ENCODE measurements around the gene TEX22. TPM values are rescaled to one million over a fixed set of nuclear protein-coding genes. Genes with fewer than 3 reads are reported as not detected.

The TEX22 gene
- total RNA-seq, 1 experiment from 2014 or later = 2.6 TPM

- no peak for TF ChIP-seq CTCF (conservative IDR thresholded peaks at IDR 0.05)
- TF ChIP-seq EZH2 (IDR thresholded peaks at IDR 0.05; ENCODE audit: low read depth) = no peak
- H2AFZ ChIP-seq = no peak overlapping the region
- H3F3A ChIP-seq (ENCODE audit: insufficient read depth, low read depth) = peaks cover 32% of the 10 kb centered on the region
- peaks cover 18% of the 10 kb centered on the region; the same call in 1 of the 2 replicates for H3K4me1 ChIP-seq (replicated peaks; ENCODE audit: insufficient read depth)
- H3K27me3 ChIP-seq (ENCODE audit: insufficient read depth, low read depth) = peaks cover 16% of the 10 kb centered on the region; the same call in 1 of the 2 replicates
- BruUV-seq (replicated peaks) = no TSS peak
- POLR2A ChIA-PET (ENCODE audit: unreplicated experiment) = no interaction called here
- no peaks in the 10 kb centered on the region for H3K9me2 ChIP-seq (ENCODE audit: insufficient read depth)
- no peaks in the 10 kb centered on the region for H3K9me3 ChIP-seq (ENCODE audit: insufficient read depth, low read depth)
- DNase-seq = no peak
- no peak overlapping the region for H3K4me2 ChIP-seq
- peaks cover 32% of the 10 kb centered on the region for H3K79me2 ChIP-seq (ENCODE audit: low read depth)
- H3K4me3 ChIP-seq = no peak overlapping the region
- CTCF ChIA-PET = no interaction called here
- peaks cover 14% of the 10 kb centered on the region for H4K20me1 ChIP-seq (ENCODE audit: insufficient read depth)
- intact Hi-C loops (cut with micrococcal nuclease; ENCODE audit: unreplicated experiment) = loop anchor here (5.0 kb wide), 1 partner anchor 50 kb away; no protein-coding TSS in a partner anchor
- H3K36me3 ChIP-seq (ENCODE audit: low read depth) = no peaks in the 10 kb centered on the region
- H3K27ac ChIP-seq = no peak overlapping the region
These were observed 19.4 kb downstream of the TEX22 start for GRCh38 chr14:105417690-105418121.

- H3K9me3 ChIP-seq (ENCODE audit: insufficient read depth, low read depth) = no peaks in the 10 kb centered on the region
- no peak for TF ChIP-seq EZH2 (IDR thresholded peaks at IDR 0.05; ENCODE audit: low read depth)
- no peak for TF ChIP-seq CTCF (conservative IDR thresholded peaks at IDR 0.05)
- ChIA-PET CTCF (no interaction called here), POLR2A (ENCODE audit: unreplicated experiment) (no interaction called here)
- H3K79me2 ChIP-seq (ENCODE audit: low read depth) = peaks cover 39% of the 10 kb centered on the region
- H3K36me3 ChIP-seq (ENCODE audit: low read depth) = no peaks in the 10 kb centered on the region
- H3K4me3 ChIP-seq = peak overlapping the region; percentile 89
- DNase-seq = no peak
- peaks cover 20% of the 10 kb centered on the region for H4K20me1 ChIP-seq (ENCODE audit: insufficient read depth)
- BruUV-seq (replicated peaks) = no TSS peak
- H3K4me1 ChIP-seq (replicated peaks; ENCODE audit: insufficient read depth) = peaks cover 18% of the 10 kb centered on the region; the same call in 1 of the 2 replicates
- intact Hi-C loops (cut with micrococcal nuclease; ENCODE audit: unreplicated experiment) = loop anchor here (5.0 kb wide), 1 partner anchor 49 kb away; no protein-coding TSS in a partner anchor
- H3F3A ChIP-seq (ENCODE audit: insufficient read depth, low read depth) = peaks cover 31% of the 10 kb centered on the region
- no peaks in the 10 kb centered on the region for H3K9me2 ChIP-seq (ENCODE audit: insufficient read depth)
- peak overlapping the region; percentile 97 for H3K4me2 ChIP-seq
- H2AFZ ChIP-seq = peak overlapping the region; percentile 90; the same call in 1 of the 2 replicates
- H3K27me3 ChIP-seq (ENCODE audit: insufficient read depth, low read depth) = peaks cover 9% of the 10 kb centered on the region; the same call in 1 of the 2 replicates
- no peak overlapping the region for H3K27ac ChIP-seq
These were observed 20.2 kb downstream of the TEX22 start for GRCh38 chr14:105418269-105419194.

- H3K4me3 ChIP-seq = peak within 1 kb of the TSS; percentile 94
- H3K27ac ChIP-seq = no peak within 1 kb of the TSS
- peak in 1 of 2 experiments; percentile 29 for DNase-seq
- H2AFZ ChIP-seq = peak within 1 kb of the TSS; percentile 90
- TF ChIP-seq CTCF (conservative IDR thresholded peaks at IDR 0.05) (no peak), EZH2 (IDR thresholded peaks at IDR 0.05; ENCODE audit: low read depth) (no peak)
- peaks cover 1% of the 10 kb centered on the region; the same call in 1 of the 2 replicates for H3K27me3 ChIP-seq (ENCODE audit: insufficient read depth, low read depth)
- POLR2A ChIA-PET (ENCODE audit: unreplicated experiment) = no interaction called here
- peaks cover 23% of the 10 kb centered on the region for H3F3A ChIP-seq (ENCODE audit: insufficient read depth, low read depth)
- BruUV-seq (replicated peaks) = TSS peak; percentile 45
- intact Hi-C loops (cut with micrococcal nuclease; ENCODE audit: unreplicated experiment) = loop anchor here (5.0 kb wide), 1 partner anchor 48 kb away; no protein-coding TSS in a partner anchor
- H3K4me1 ChIP-seq (replicated peaks; ENCODE audit: insufficient read depth) = peaks cover 18% of the 10 kb centered on the region; the same call in 1 of the 2 replicates
- peak within 1 kb of the TSS; percentile 97 for H3K4me2 ChIP-seq
- peaks cover 24% of the 10 kb centered on the region for H4K20me1 ChIP-seq (ENCODE audit: insufficient read depth)
- CTCF ChIA-PET = no interaction called here
- peaks cover 48% of the 10 kb centered on the region for H3K79me2 ChIP-seq (ENCODE audit: low read depth)
- no peaks in the 10 kb centered on the region for H3K9me2 ChIP-seq (ENCODE audit: insufficient read depth)
- H3K36me3 ChIP-seq (ENCODE audit: low read depth) = no peaks in the 10 kb centered on the region
- no peaks in the 10 kb centered on the region for H3K9me3 ChIP-seq (ENCODE audit: insufficient read depth, low read depth)
These were observed 21.1 kb downstream of the TEX22 start, which contains the start of gene MTA1 for GRCh38 chr14:105419195-105420091. Gene MTA1, plus strand, starts transcription at chr14:105419827. Its CDS starts 209 bp downstream, at chr14:105420036.

Measured in PC-9 (cell line).